Measurements from ENCODE around the gene KCTD15.

KCTD15 gene

GRCh38 chr19:33798681-33799111, 2.0 kb downstream of the KCTD15 start:
- no peak for DNase-seq (ENCODE audit: low read depth)

GRCh38 chr19:33799476-33799875, 2.8 kb downstream of the KCTD15 start:
- DNase-seq (ENCODE audit: low read depth): no peak

GRCh38 chr19:33800012-33800680, 3.5 kb downstream of the KCTD15 start:
- DNase-seq (ENCODE audit: low read depth): no peak

GRCh38 chr19:33801411-33801810, 4.7 kb downstream of the KCTD15 start:
- DNase-seq (ENCODE audit: low read depth): no peak

GRCh38 chr19:33802001-33802400, 5.3 kb downstream of the KCTD15 start:
- DNase-seq (ENCODE audit: low read depth): no peak

GRCh38 chr19:33802801-33803200, 6.1 kb downstream of the KCTD15 start:
- no peak for DNase-seq (ENCODE audit: low read depth)

- no peak for DNase-seq (ENCODE audit: low read depth)
Measured at GRCh38 chr19:33803383-33803782, 6.7 kb downstream of the KCTD15 start.

- no peak for DNase-seq (ENCODE audit: low read depth)
Measured at GRCh38 chr19:33804021-33804799, 7.5 kb downstream of the KCTD15 start.

- no peak for DNase-seq (ENCODE audit: low read depth)
Measured at GRCh38 chr19:33805313-33805712, 8.6 kb downstream of the KCTD15 start.

GRCh38 chr19:33805840-33806433, 9.3 kb downstream of the KCTD15 start:
- no peak for DNase-seq (ENCODE audit: low read depth)

GRCh38 chr19:33806434-33806881, 9.8 kb downstream of the KCTD15 start:
- DNase-seq (ENCODE audit: low read depth): no peak

- no peak for DNase-seq (ENCODE audit: low read depth)
Measured at GRCh38 chr19:33808399-33808798, 11.7 kb downstream of the KCTD15 start.

GRCh38 chr19:33809960-33810359, 13.3 kb downstream of the KCTD15 start:
- no peak for DNase-seq (ENCODE audit: low read depth)

GRCh38 chr19:33810821-33811220, 14.2 kb downstream of the KCTD15 start:
- no peak for DNase-seq (ENCODE audit: low read depth)

- DNase-seq (ENCODE audit: low read depth): no peak
Measured at GRCh38 chr19:33811246-33811645, 14.6 kb downstream of the KCTD15 start.

GRCh38 chr19:33811736-33812387, 15.2 kb downstream of the KCTD15 start:
- no peak for DNase-seq (ENCODE audit: low read depth)

GRCh38 chr19:33812388-33813330, 16.0 kb downstream of the KCTD15 start:
- no peak for DNase-seq (ENCODE audit: low read depth)

- DNase-seq (ENCODE audit: low read depth): no peak
Measured at GRCh38 chr19:33813391-33814101, 16.9 kb downstream of the KCTD15 start.

GRCh38 chr19:33814181-33815165, 17.8 kb downstream of the KCTD15 start:
- DNase-seq (ENCODE audit: low read depth): no peak
